SK-N-SH (cell line): ENCODE data around the gene MSH4. TPM values are rescaled to one million over a fixed set of nuclear protein-coding genes. Genes with fewer than 3 reads are reported as not detected.

Experiments
- CTCF ChIA-PET: fragments of 300-600, 350-600 bp; formaldehyde crosslinking; extraction: SDS; loops from one replicate; lab custom pipeline; 2021; lab: Yijun Ruan, JAX
- POLR2A ChIA-PET: fragments of 350-600 bp; sonication (Branson Sonifier 250); formaldehyde crosslinking; extraction: SDS; loops from one replicate; lab custom pipeline; 2020; ENCODE audit warnings: antibody characterized with exemption, inconsistent platforms; lab: Yijun Ruan, JAX
- DNase-seq: peaks from one replicate; pipeline ENCODE4 v3.0.0; 2012
- H2AFZ ChIP-seq: fragments of 200-600 bp; sonication (generic); 2 replicates; pipeline ENCODE4 v1.8.1; 2016; ENCODE audit warnings: antibody characterized with exemption, mild to moderate bottlenecking, low read depth
- H3F3A ChIP-seq: fragments of 200-600 bp; sonication (generic); replicated peaks from 2 replicates; pipeline ENCODE3; 2016; ENCODE audit warnings: antibody characterized with exemption, mild to moderate bottlenecking; ENCODE audit not compliant: insufficient read depth
- H3K27ac ChIP-seq, 2 experiments: fragments of 200-500 bp in 1 of 2; fragments of 200-600 bp in 1 of 2; sonication (Bioruptor generic) in 1 of 2; sonication (generic), shearing (Covaris generic) in 1 of 2; 2 replicates each; pipeline versions ENCODE4 v1.5.1 to v1.6.1; 2014 to 2016; ENCODE audit warnings: low read depth in 2 of 2, inconsistent platforms in 1 of 2, low read length in 1 of 2, mild to moderate bottlenecking in 1 of 2, mixed read lengths in 1 of 2
- H3K27me3 ChIP-seq: fragments of 200-600 bp; sonication (generic), shearing (Covaris generic); 2 replicates; pipeline ENCODE4 v1.6.1; 2016; ENCODE audit warnings: mixed run types; ENCODE audit not compliant: insufficient read depth
- H3K36me3 ChIP-seq, 2 experiments: fragments of 200-500 bp in 1 of 2; fragments of 200-600 bp in 1 of 2; sonication (Bioruptor generic) in 1 of 2; sonication (generic) in 1 of 2; replicated peaks in 1 of 2; 2 replicates each; pipeline versions ENCODE3 to v1.5.1; 2014 to 2016; ENCODE audit warnings: low read length in 1 of 2, mild to moderate bottlenecking in 1 of 2; ENCODE audit not compliant: insufficient read depth in 2 of 2, control insufficient read depth in 1 of 2
- H3K4me1 ChIP-seq, 2 experiments: fragments of 200-500 bp in 1 of 2; fragments of 200-600 bp in 1 of 2; sonication (Bioruptor generic) in 1 of 2; sonication (generic), shearing (Covaris generic) in 1 of 2; 2 replicates each; pipeline versions ENCODE4 v1.5.1 to v1.6.1; 2014 to 2016; ENCODE audit warnings: low read depth in 1 of 2, low read length in 1 of 2, mixed run types in 1 of 2; ENCODE audit not compliant: insufficient read depth in 2 of 2, control insufficient read depth in 1 of 2
- H3K4me2 ChIP-seq: fragments of 200-600 bp; sonication (generic), shearing (Covaris generic); 2 replicates; pipeline ENCODE4 v1.6.1; 2017; ENCODE audit warnings: mixed run types
- H3K4me3 ChIP-seq, 2 experiments: fragments of 200-500 bp in 1 of 2; fragments of 200-600 bp in 1 of 2; sonication (Bioruptor generic) in 1 of 2; sonication (generic), shearing (Covaris generic) in 1 of 2; 2 replicates each; pipeline versions ENCODE4 v1.5.1 to v1.8.1; 2014 to 2016; ENCODE audit warnings: low read depth in 2 of 2, inconsistent platforms in 1 of 2, low read length in 1 of 2, mild to moderate bottlenecking in 1 of 2, mixed read lengths in 1 of 2, moderate library complexity in 1 of 2
- H3K79me2 ChIP-seq: fragments of 200-600 bp; sonication (generic); 2 replicates; pipeline ENCODE4 v1.8.1; 2017; ENCODE audit warnings: mild to moderate bottlenecking; ENCODE audit not compliant: insufficient read depth
- H3K9ac ChIP-seq: fragments of 200-600 bp; sonication (generic); 2 replicates; pipeline ENCODE4 v1.6.1; 2017; ENCODE audit warnings: mixed run types
- H3K9me2 ChIP-seq: fragments of 200-600 bp; sonication (generic); 2 replicates; pipeline ENCODE4 v1.6.1; 2017; ENCODE audit warnings: mixed run types
- H3K9me3 ChIP-seq: fragments of 200-600 bp; sonication (generic); 2 replicates; pipeline ENCODE4 v1.6.1; 2017; ENCODE audit warnings: mixed run types, mild to moderate bottlenecking, moderate library complexity
- H4K20me1 ChIP-seq: fragments of 200-600 bp; sonication (generic); 2 replicates; pipeline ENCODE4 v1.6.1; 2017; ENCODE audit warnings: mild to moderate bottlenecking, mixed run types; ENCODE audit not compliant: insufficient read depth
- CTCF ChIP-seq: fragments of 200-600 bp; sonication (generic); IDR thresholded peaks from 2 replicates; pipeline ENCODE4 v1.6.1; 2017; ENCODE audit warnings: antibody characterized with exemption, mild to moderate bottlenecking, moderate library complexity
- ELF1 ChIP-seq: IDR thresholded peaks from 2 replicates; pipeline ENCODE4 v1.4.0; 2012
- FOSL2 ChIP-seq: IDR thresholded peaks from 2 replicates; pipeline ENCODE4 v1.4.0; 2012; ENCODE audit warnings: low read depth, mild to moderate bottlenecking, moderate library complexity, borderline replicate concordance
- FOXM1 ChIP-seq: IDR thresholded peaks from 2 replicates; pipeline ENCODE4 v1.4.0; 2012; ENCODE audit warnings: low read depth, mild to moderate bottlenecking
- GATA2 ChIP-seq: sonication (generic); formaldehyde crosslinking; IDR thresholded peaks from 2 replicates; pipeline ENCODE4 v1.5.0; 2020; ENCODE audit warnings: mild to moderate bottlenecking, missing genetic modification reagents
- JUND ChIP-seq: IDR thresholded peaks from 2 replicates; pipeline ENCODE4 v1.4.0; 2012
- MXI1 ChIP-seq: IDR thresholded peaks from 2 replicates; pipeline ENCODE4 v1.6.1; 2012; ENCODE audit warnings: mild to moderate bottlenecking, low read depth, low read length, improper control_type of control experiment
- NFIC ChIP-seq: IDR thresholded peaks from 2 replicates; pipeline ENCODE4 v1.4.0; 2012; ENCODE audit warnings: borderline replicate concordance
- PBX3 ChIP-seq: IDR thresholded peaks from 2 replicates; pipeline ENCODE4; 2012
- RCOR1 ChIP-seq: fragments of 150-350 bp; IDR thresholded peaks from 2 replicates; pipeline ENCODE4 v1.6.1; 2017; ENCODE audit warnings: antibody characterized with exemption, low read length
- REST ChIP-seq: IDR thresholded peaks from 2 replicates; pipeline ENCODE4 v1.6.1; 2012; ENCODE audit warnings: mild to moderate bottlenecking, low read depth, low read length, moderate library complexity
- RXRA ChIP-seq: IDR thresholded peaks from 2 replicates; pipeline ENCODE4 v1.4.0; 2012; ENCODE audit warnings: low read depth, mild to moderate bottlenecking, borderline replicate concordance
- SIN3A ChIP-seq: IDR thresholded peaks from 2 replicates; pipeline ENCODE4 v1.6.1; 2012; ENCODE audit warnings: low read depth, mild to moderate bottlenecking, low read length, moderate library complexity, borderline replicate concordance
- SMC3 ChIP-seq: IDR thresholded peaks from 2 replicates; pipeline ENCODE4 v1.6.1; 2012; ENCODE audit warnings: low read depth, low read length, improper control_type of control experiment
- TAF1 ChIP-seq: IDR thresholded peaks from 2 replicates; pipeline ENCODE4 v1.6.1; 2012; ENCODE audit warnings: low read depth, mild to moderate bottlenecking, low read length, moderate library complexity, borderline replicate concordance
- TCF12 ChIP-seq: IDR thresholded peaks from 2 replicates; pipeline ENCODE4 v1.4.0; 2012
- USF1 ChIP-seq: IDR thresholded peaks from 2 replicates; pipeline ENCODE4 v1.4.0; 2012; ENCODE audit warnings: low read depth, borderline replicate concordance
- YY1 ChIP-seq: IDR thresholded peaks from 2 replicates; pipeline ENCODE4 v1.4.0; 2012; ENCODE audit warnings: low read depth, mild to moderate bottlenecking
- polyA plus RNA-seq, 3 experiments: library from polyadenylated mRNA; depleted of rRNA; stranded (reverse); fragments of >200 nt; gene quantifications; 2 replicates each; pipeline ENCODE4 v1.2.3, GENCODE V29; 2012
- small RNA-seq, 7 experiments: library from RNA; depleted of rRNA; stranded (forward); fragments of <200 nt; gene quantifications; one replicate each; pipeline ENCODE3, GENCODE V24; 2012

The MSH4 gene
- polyA plus RNA-seq, 1 of the 3 experiments (the other 2 are of a cell fraction), result not detected

- Histone ChIP-seq H3K36me3 (no peaks in the 10 kb centered on the region), H3K4me1 (no peaks in the 10 kb centered on the region; a peak in 1 of 4 replicates), H3K79me2 (no peaks in the 10 kb centered on the region), H3F3A (no peaks in the 10 kb centered on the region), H3K4me2 (no peak overlapping the region), H3K27me3 (no peaks in the 10 kb centered on the region), H4K20me1 (no peaks in the 10 kb centered on the region), H3K9me2 (no peaks in the 10 kb centered on the region), H3K9me3 (no peaks in the 10 kb centered on the region), H2AFZ (no peak overlapping the region), H3K27ac (peak overlapping the region in 1 of 2 experiments; percentile 58; a peak in 1 of 4 replicates), H3K4me3 (no peak overlapping the region), H3K9ac (0 out of 2 replicates have a peak overlapping the region, but pooled peaks have one; percentile 4)
- ChIA-PET POLR2A (no interaction called here), CTCF (interaction anchor here (0.6 kb wide), 1 partner anchor 200 kb away, joined by 3 read pairs; no protein-coding TSS in a partner anchor)
- 0 out of 2 replicates have a peak, but pooled peaks have one; percentile 31 for TF ChIP-seq FOSL2
- no peak for TF ChIP-seq SIN3A
- no peak for TF ChIP-seq NFIC
- peak; percentile 31; the same call in 1 of the 2 replicates for TF ChIP-seq JUND
- TF ChIP-seq REST, result no peak
- TF ChIP-seq USF1, result no peak
- TF ChIP-seq GATA2, result no peak
- no peak for TF ChIP-seq FOXM1
- TF ChIP-seq PBX3, result peak; percentile 21; the same call in 1 of the 2 replicates
- TF ChIP-seq YY1, result no peak
- no peak for TF ChIP-seq ELF1
- TF ChIP-seq RCOR1, result no peak
- no peak for TF ChIP-seq SMC3
- TF ChIP-seq RXRA, result no peak
- no peak for TF ChIP-seq CTCF
- TF ChIP-seq MXI1, result no peak
- TF ChIP-seq TCF12, result peak; percentile 22; the same call in 1 of the 2 replicates
- TF ChIP-seq TAF1, result no peak
- DNase-seq, result no peak
Observed at GRCh38 chr1:75954586-75954985, 157.9 kb downstream of the MSH4 start.

Small RNA genes lying within 50 kb of the gene (small RNA-seq; reads per million reads assigned to genes)
- gene SNORD45A (0 reads per million in 7 experiments), gene SNORD45B (0 reads per million in 7 experiments), gene SNORD45C (0 reads per million in 7 experiments)

Other genes with a start within 250 kb of the MSH4 start
- 4.9 and 7.8 TPM in 2 replicates for gene SLC44A5, start 185.8 kb upstream of the MSH4 start, polyA plus RNA-seq (2012; rRNA removed)
- gene ACADM, start 72.2 kb upstream of the MSH4 start, polyA plus RNA-seq (2012; rRNA removed), result 18.6 and 25.9 TPM in 2 replicates
- 59.0 and 95.5 TPM in 2 replicates for gene RABGGTB, start 10.6 kb upstream of the MSH4 start, polyA plus RNA-seq (2012; rRNA removed)
- gene ASB17, start 135.5 kb downstream of the MSH4 start, polyA plus RNA-seq (2012; rRNA removed), result not detected in 2 replicates